H54 (cell line): ENCODE results near the gene ZFYVE28.

ENCODE experiments used
- DNase-seq: peaks from one replicate; pipeline ENCODE4 v3.0.0; 2011; ENCODE audit warnings: low spot score, mixed read lengths; ENCODE audit not compliant: insufficient read length
- FAIRE-seq: peaks from 3 replicates; lab custom pipeline; 2011; peaks lifted over from hg19 to GRCh38; lab: Jason Lieb, UNC
- POLR2A ChIP-seq: IDR thresholded peaks from 2 replicates; pipeline ENCODE4 v1.6.1; 2011; ENCODE audit warnings: low read depth, mild to moderate bottlenecking, low read length

Gene ZFYVE28

GRCh38 chr4:2415881-2416563, 2.4 kb downstream of the ZFYVE28 start:
- DNase-seq (no peak), FAIRE-seq (no peak)
- TF ChIP-seq POLR2A: no peak

GRCh38 chr4:2415213-2415612, 3.2 kb downstream of the ZFYVE28 start:
- no peak for FAIRE-seq
- no peak for DNase-seq
- TF ChIP-seq POLR2A: no peak

DNA sequence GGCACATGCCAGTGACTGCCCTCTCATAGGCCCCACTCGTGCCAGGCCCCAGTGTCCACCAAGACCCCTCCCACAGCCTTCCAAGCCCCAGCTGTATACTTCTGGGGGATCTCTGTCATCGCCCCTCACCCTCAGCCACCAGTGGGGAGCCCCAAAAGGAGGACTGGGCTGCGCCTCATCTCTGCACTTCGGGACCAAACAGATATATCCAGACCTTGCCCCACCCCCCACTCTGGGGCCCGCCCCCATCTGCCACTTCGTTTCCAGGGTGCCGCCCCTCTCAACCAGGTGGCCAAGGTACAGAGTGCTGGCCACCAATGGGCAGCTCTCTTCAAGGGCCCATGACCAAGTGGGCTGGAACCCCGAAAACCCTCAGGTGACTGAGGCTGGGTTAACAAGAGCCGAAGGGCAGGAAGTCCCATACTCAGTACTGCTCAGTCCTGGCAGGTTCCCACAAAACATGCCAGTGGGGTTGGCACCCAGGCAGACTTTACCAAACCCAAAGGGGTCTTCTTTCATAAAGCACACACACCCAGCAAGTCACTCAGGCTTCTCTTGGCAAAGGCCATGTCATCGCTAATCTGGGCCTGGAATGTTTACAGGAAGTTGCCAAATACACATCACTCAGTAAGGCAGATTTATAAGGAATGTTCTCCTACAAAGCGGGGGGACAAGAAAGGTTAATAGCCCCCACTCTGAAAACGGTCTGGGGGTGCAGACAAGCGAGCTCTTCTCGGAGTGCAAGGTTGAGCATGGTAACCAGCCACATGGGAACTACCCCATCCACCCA, 4.4 kb downstream of the ZFYVE28 start:
- FAIRE-seq (no peak), DNase-seq (no peak)
- TF ChIP-seq POLR2A: no peak

DNA sequence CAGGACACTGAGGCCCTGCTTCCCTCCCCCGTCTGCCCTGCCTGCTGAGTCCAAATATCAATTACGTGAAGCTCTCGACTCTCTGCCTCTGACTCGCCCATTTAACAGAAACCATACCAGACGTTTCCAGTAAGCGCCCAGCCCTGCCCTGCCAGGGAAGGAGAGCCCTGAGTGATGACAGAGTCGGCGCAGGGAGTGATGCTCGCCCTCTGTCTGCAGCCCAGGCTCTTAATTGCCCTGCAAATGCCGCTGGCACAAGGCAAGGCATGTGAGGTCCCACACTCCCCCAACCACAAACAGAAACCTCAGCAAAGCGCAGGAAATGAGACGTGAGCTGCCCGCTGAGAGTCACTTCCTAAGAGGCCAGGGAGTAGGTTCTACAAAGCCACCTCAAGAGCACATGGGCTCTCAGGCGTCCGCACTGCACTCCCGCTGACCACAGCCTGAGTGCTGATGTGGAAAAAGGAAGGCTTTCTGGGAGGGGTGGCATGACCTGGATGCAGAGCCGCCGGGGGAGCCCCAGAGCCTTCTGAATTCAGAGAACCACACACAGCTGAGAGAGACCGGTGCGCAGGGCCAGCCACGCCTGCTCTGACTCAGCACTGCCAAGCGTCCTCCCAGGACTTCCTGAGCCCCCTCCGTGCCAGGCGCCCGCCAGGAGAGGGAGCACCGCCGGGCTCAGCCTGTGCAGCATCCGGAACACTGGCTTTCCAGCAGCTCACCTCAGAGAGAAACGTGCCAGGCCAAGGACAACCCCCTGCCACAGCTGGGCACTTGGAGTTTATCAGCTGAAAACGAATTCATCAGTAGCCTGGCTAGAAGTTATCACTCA, 5.3 kb downstream of the ZFYVE28 start:
- FAIRE-seq: peak; percentile 55
- TF ChIP-seq POLR2A: no peak

GRCh38 chr4:2412534-2412884, 5.9 kb downstream of the ZFYVE28 start:
- TF ChIP-seq POLR2A: no peak
- DNase-seq (peak; percentile 45), FAIRE-seq (no peak)

More for the DNA sequence above, 5.3 kb downstream of the ZFYVE28 start:
- peak; percentile 90 for DNase-seq

DNA sequence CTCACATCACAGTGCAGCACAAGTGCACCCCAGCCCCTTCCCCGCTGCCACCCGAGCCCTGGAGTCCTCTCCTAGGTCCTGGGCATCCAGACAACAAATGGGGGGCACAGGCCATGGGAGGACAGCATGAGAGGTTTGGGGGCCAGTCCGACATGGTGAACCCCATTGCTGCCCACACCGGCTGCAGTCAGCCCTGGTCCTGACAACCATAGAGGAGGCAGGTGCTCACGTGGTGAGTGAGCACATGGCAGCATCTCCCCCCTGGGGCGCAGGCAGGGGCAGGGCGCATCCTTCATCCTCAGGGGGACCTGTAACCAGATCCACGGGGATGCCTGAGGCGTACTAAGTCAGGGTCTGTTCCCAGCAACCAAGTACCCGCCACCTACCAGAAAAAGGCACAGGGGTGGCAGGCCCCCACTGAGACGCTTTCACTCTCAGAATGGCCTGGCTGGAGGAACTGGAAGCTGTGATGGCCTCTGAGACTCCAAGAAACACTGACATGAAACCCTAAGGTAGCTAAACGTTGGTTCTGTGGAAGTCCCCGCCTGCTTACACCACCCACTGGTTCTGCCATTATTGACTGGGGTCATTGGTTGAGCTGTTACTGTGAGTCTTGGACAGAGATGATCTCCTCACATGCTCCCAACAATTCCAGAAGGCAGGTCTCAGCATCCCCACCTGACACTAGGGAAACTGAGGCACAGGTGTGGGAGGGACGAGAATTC, 6.5 kb downstream of the ZFYVE28 start:
- no peak for FAIRE-seq
- no peak for TF ChIP-seq POLR2A
- no peak for DNase-seq

- no peak for DNase-seq
- FAIRE-seq: no peak
- no peak for TF ChIP-seq POLR2A
These were observed 9.1 kb downstream of the ZFYVE28 start for GRCh38 chr4:2409381-2409783.

GRCh38 chr4:2408976-2409375, 9.5 kb downstream of the ZFYVE28 start:
- no peak for TF ChIP-seq POLR2A
- no peak for DNase-seq
- no peak for FAIRE-seq

DNA sequence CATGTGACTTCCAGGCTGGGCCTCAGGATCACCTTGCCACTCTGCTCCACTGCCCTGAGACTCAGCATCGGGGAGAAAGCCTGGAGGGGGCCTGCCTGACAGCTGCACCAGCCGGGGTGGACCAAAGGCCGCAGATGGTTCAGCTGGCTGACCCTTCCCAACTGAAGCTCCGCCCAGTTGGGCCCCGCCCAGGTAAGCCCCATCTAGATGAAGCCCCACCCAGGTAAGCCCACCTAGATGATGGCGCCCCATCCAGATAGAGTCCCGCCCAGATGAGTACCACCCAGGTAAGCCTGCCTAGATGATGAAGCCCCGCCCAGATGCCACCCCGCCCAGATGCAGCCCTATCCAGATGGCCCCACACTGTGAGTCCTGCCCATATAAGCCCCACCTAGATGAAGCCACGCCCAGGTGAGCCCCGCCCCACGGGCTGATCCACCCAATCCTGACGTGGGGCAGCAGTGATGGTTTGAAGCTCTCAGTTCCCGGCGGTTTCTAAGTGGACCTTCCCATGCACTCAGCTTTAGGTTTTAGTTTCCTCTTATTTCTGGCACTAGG, 10.0 kb downstream of the ZFYVE28 start:
- FAIRE-seq: no peak
- DNase-seq: peak; percentile 45

DNA sequence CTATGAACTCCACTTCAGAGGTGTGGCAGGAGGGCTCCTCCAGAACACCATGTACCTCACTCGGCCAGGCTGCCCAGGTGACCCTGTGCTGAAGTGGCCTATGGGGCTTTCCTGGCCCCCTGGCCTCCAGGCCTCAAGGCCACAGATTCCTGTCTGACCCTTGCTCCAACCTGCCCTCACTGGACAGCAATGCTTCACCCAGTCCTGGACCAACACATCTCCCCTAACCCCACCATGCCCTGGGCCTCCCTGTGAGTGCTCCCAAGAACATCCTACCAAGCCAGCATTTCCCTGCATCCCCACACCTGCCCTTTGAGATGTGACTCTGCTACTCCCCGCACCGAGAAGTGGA, 10.5 kb downstream of the ZFYVE28 start:
- no peak for TF ChIP-seq POLR2A
- no peak for FAIRE-seq
- DNase-seq: no peak

More for the DNA sequence above, 10.0 kb downstream of the ZFYVE28 start:
- TF ChIP-seq POLR2A: no peak

- no peak for TF ChIP-seq POLR2A
- no peak for DNase-seq
- no peak for FAIRE-seq
These were observed 11.5 kb downstream of the ZFYVE28 start for GRCh38 chr4:2406920-2407319.

DNA sequence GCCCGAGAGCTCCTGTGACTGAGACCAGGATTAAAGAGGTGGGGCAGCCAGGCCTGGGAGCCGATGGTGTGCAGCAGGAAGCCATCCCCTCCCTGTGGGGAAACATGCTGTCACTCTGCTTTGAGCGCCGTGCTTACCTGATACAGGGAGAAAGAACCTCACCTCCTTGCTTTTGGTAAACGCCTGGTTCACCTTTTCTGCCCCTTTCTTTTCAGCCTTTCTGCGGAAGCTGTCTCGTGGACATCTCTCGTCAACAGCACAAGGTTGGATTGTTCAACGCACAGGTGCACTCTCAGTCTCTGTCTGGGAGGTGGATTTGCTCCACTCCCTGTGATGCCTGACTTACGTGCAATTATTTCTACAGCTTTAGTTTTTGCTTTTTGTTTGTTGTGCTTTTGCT, 12.0 kb downstream of the ZFYVE28 start:
- DNase-seq (no peak), FAIRE-seq (no peak)
- TF ChIP-seq POLR2A: no peak

GRCh38 chr4:2402941-2403340, 15.5 kb downstream of the ZFYVE28 start:
- FAIRE-seq (no peak), DNase-seq (no peak)
- TF ChIP-seq POLR2A: no peak
